ENCODE results near the gene TANGO6.
"Not testable (repeated sequence)": the region's sequence is repeated elsewhere in the genome, so short reads cannot be mapped to it uniquely, and the experiment has no call there.

Gene TANGO6

DNA sequence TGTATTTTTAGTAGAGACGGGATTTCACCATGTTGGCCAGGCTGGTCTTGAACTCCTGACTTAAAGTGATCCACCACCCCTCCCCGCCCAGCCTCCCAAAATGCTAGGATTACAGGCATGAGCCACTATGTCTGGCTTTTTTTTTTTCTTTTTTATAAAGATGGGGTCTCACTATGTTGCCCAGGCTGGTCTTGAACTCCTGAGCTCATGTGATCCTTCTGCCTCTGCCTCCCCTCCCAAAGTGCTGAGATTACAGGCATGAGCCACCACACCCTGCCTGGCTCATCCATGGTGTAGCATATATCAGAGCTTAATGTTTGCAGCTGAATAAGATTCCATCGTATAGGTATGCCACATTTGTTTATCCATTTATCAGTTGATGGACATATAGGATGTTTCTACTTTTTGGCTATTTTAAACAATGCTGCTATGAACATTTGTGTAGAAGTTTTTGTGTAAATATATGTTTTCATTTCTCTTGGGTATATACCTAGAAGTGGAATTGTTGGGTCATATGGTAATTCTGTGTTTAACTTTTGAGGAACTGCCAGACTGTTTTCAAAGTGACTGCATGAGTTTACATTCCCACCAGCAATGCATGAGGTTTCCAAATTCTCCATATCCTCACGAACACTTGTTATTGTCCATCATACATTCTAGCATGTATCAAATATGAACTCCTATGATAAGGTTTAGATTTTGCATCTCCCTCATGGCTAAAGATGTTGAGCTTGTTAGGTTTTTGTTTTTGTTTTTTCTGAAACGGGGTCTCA lies 206.5 kb downstream of the TANGO6 start:
- TF ChIP-seq, protein P1, sequence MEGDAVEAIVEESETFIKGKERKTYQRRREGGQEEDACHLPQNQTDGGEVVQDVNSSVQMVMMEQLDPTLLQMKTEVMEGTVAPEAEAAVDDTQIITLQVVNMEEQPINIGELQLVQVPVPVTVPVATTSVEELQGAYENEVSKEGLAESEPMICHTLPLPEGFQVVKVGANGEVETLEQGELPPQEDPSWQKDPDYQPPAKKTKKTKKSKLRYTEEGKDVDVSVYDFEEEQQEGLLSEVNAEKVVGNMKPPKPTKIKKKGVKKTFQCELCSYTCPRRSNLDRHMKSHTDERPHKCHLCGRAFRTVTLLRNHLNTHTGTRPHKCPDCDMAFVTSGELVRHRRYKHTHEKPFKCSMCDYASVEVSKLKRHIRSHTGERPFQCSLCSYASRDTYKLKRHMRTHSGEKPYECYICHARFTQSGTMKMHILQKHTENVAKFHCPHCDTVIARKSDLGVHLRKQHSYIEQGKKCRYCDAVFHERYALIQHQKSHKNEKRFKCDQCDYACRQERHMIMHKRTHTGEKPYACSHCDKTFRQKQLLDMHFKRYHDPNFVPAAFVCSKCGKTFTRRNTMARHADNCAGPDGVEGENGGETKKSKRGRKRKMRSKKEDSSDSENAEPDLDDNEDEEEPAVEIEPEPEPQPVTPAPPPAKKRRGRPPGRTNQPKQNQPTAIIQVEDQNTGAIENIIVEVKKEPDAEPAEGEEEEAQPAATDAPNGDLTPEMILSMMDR (IDR thresholded peaks at IDR 0.05; ENCODE audit: low read depth, low read length, missing control alignments) = no peak

DNA sequence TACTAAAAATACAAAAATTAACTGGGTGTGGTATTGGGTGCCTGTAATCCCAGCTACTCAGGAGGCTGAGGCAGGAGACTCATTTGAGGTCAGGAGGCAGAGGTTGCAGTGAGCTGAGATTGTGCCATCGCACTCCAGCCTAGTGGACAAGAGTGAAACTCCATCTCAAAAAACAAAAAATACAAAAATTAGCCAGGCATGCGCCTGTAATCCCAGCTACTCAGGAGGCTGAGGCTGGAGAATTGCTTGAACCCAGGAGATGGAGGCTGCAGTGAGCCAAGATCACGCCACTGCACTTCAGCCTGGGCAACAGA lies 208.1 kb downstream of the TANGO6 start:
- DNase-seq (ENCODE audit: low read depth); H3K4me3 ChIP-seq (ENCODE audit: low read depth, low read length); in situ Hi-C loops (cut with HindIII; ENCODE audit: low sequenced_read_pairs): not testable (repeated sequence)

More for the DNA sequence above, 206.5 kb downstream of the TANGO6 start:
- H3K4me3 ChIP-seq (ENCODE audit: low read depth, low read length) = no peak overlapping the region
- no peak for DNase-seq (ENCODE audit: low read depth)
- in situ Hi-C loops (cut with HindIII; ENCODE audit: low sequenced_read_pairs) = no loop called here

DNA sequence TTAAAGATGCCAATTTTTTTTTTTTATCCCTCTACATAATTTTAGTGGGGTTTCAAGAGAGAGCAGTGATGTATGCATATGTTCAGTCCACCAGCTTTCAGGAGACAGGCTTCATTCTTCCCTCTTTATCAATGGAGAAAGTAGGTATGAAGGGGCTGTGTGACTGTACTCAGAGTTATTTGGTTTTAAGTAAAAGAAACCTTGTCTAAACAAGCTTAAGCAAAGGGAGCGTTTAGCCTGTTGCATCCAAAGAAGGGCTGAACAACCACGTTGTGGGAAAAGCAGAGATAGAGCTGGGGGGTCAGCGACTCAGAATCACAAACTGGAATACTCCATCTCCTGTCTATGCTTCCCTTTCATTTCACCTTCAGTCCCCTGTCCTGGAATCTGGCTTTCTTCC lies 211.7 kb downstream of the TANGO6 start:
- TF ChIP-seq, protein P1 (IDR thresholded peaks at IDR 0.05; ENCODE audit: low read depth, low read length, missing control alignments) = no peak
- DNase-seq (ENCODE audit: low read depth) = no peak
- H3K4me3 ChIP-seq (ENCODE audit: low read depth, low read length) = no peak overlapping the region
- in situ Hi-C loops (cut with HindIII; ENCODE audit: low sequenced_read_pairs) = no loop called here

DNA sequence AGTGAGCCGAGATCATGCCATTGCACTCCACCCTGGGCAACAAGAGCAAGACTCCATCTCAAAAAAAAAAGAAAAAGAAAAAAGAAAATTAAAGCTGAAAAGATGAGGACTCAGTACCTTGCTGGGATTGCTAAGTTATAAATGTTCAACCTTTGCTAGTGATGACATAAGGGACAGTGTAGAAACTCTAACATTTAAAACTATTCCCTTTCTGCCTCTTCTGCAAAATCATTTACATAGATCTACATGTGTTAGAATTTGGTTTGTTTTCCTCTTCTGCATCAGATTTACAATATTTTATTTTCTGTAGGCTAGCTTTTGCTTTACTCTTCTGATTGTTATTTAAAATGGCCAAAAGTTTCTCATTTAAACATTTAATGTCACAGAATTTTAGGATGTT lies 212.6 kb downstream of the TANGO6 start:
- TF ChIP-seq, protein P1 (IDR thresholded peaks at IDR 0.05; ENCODE audit: low read depth, low read length, missing control alignments) = no peak
- DNase-seq (ENCODE audit: low read depth) = no peak
- in situ Hi-C loops (cut with HindIII; ENCODE audit: low sequenced_read_pairs) = no loop called here
- H3K4me3 ChIP-seq (ENCODE audit: low read depth, low read length) = no peak overlapping the region

DNA sequence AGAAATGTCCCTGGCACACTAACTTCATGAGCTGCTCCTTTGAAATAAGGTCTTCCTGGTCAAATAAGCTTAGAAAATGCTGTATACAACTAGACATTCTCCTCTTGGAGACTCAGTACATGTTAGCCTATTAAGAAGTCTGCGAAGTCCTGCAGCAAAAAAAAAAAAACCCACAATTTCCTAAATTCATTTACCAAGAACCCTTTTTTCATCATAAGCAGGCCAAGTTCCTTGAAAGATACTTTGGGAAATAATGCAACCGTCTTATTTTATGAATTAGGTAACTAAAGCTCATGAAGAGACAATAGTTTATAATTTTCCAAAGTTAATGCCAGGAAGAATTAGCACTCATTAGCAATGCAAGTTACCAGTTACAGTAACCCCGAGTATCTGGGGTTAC lies 213.1 kb downstream of the TANGO6 start:
- H3K4me3 ChIP-seq (ENCODE audit: low read depth, low read length) = no peak overlapping the region
- TF ChIP-seq, protein P1 (IDR thresholded peaks at IDR 0.05; ENCODE audit: low read depth, low read length, missing control alignments) = no peak
- in situ Hi-C loops (cut with HindIII; ENCODE audit: low sequenced_read_pairs) = no loop called here
- no peak for DNase-seq (ENCODE audit: low read depth)

DNA sequence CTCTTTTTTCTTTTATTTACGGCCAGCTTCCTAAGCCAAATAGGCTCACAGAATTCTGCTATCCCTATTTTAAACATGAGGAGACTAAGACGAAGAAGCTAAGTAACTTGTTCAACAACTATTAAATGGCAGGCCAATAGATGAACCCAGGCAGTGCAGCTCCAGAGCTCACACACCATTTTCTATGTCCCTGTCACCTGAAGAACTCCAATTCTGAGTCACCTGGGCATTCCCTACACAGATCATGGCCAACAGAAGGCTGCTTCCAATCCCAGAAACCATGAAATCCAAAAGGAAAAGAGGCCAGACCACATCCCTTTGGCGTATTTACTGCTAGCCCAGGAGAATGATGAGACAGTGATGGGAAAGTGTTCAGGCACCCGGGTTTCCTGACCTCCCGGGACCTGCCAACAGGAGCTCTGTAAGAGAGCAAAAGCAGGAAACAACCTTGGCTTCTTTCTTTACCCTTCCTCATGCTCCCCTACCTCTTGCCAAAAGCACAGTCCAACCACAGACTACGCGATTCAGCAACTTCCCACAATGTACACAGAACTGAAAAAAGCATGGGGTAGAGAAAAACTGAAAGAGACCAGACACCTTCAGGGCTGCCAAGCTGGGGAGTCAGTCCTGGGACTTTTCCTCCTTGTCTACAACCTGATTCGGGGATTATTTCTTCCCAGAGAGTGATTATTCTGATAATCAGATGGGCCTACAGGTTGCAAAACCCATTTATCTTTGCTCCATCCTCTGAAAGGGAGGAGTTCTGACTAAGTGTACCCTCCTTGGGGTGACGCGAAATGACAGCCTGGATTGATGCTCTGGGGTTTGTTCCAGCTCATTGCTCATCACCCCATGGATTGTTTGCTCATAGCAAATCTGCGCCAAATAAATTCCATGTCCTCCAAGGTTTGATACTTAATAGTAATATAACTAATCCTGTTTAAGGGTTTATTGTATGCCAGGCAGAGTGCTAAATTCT lies 214.4 kb downstream of the TANGO6 start:
- in situ Hi-C loops (cut with HindIII; ENCODE audit: low sequenced_read_pairs) = no loop called here
- H3K4me3 ChIP-seq (ENCODE audit: low read depth, low read length) = no peak overlapping the region
- TF ChIP-seq, protein P1 (IDR thresholded peaks at IDR 0.05; ENCODE audit: low read depth, low read length, missing control alignments) = no peak
- DNase-seq (ENCODE audit: low read depth) = peak; percentile 96

DNA sequence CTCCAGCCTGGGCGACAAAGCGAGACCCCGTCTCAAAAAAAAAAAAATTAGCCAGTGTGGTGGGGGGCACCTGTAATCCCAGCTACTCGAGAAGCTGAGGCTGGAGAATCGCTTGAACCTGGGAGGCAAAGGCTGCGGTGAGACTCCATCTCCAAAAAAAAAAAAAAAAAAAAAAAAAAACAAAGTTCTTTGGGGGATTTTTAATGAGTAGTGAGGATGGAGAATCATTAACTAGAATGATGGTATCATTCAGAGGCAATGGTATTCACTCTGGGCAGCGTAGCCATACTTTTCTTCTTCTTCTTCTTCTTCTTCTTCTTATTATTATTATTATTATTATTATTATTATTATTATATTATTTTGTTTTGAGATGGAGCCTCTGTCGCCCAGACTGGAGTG lies 220.2 kb downstream of the TANGO6 start:
- H3K4me3 ChIP-seq (ENCODE audit: low read depth, low read length); in situ Hi-C loops (cut with HindIII; ENCODE audit: low sequenced_read_pairs); DNase-seq (ENCODE audit: low read depth): not testable (repeated sequence)
